ENCODE data around the gene MOAP1.

- no peak for TF ChIP-seq CTCF (IDR thresholded peaks at IDR 0.05; ENCODE audit: low read depth, low read length)
- TF ChIP-seq, protein P1, sequence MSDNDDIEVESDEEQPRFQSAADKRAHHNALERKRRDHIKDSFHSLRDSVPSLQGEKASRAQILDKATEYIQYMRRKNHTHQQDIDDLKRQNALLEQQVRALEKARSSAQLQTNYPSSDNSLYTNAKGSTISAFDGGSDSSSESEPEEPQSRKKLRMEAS (IDR thresholded peaks at IDR 0.05; ENCODE audit: low read depth, low read length): no peak
Measured at GRCh38 chr14:93175492-93175891, 9.2 kb downstream of the MOAP1 start.

All from NB4 (cell line).